ENCODE measurements around the gene OPTC.

DNA sequence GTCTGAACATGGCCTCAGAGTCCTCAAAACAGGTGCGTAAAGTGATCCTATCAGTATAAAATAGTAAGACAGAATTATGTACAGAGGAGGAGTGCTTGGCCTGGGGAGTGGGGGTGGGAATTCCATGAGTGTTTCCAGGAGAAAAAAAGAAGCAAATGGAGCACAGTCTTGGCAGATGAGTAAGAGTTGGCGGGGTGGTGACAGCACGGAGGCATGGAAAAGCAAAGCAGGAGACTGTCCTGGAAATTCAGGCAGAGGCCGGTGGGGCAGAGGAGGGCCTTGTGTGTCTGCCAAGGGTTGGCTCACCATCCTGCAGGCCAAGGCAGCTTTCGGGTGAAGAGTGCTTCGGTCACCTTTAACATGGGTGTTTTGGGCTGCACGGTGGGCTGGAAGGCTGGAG lies 63.4 kb downstream of the OPTC start:
- TF ChIP-seq POLR2A (IDR thresholded peaks at IDR 0.05) (no peak), POLR2AphosphoS5 (IDR thresholded peaks at IDR 0.05) (no peak), CTCF (IDR thresholded peaks at IDR 0.05) (no peak)

All from breast epithelium (tissue), 3 donors.